ENCODE measurements around the gene MBIP.

DNA sequence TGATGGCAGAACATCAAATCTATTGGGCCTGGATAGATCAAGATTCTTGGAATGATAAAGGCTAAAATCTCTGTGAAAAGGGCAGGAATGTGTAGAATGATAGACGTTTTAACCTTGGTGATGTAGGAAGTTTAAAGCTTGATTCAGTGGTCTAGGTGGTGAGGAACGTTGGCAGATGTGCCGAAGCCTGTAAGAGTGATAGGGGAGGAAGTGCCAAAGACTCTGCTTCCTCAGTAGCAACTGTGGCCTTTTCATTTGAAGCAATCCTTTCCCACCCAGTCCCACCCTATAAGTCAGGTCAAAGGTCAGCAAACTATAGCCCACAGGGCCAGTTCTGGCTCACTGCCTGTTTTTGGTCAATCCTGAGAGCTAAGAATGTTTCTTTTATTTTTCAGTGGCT lies 62.2 kb downstream of the MBIP start:
- TF ChIP-seq, protein P1, sequence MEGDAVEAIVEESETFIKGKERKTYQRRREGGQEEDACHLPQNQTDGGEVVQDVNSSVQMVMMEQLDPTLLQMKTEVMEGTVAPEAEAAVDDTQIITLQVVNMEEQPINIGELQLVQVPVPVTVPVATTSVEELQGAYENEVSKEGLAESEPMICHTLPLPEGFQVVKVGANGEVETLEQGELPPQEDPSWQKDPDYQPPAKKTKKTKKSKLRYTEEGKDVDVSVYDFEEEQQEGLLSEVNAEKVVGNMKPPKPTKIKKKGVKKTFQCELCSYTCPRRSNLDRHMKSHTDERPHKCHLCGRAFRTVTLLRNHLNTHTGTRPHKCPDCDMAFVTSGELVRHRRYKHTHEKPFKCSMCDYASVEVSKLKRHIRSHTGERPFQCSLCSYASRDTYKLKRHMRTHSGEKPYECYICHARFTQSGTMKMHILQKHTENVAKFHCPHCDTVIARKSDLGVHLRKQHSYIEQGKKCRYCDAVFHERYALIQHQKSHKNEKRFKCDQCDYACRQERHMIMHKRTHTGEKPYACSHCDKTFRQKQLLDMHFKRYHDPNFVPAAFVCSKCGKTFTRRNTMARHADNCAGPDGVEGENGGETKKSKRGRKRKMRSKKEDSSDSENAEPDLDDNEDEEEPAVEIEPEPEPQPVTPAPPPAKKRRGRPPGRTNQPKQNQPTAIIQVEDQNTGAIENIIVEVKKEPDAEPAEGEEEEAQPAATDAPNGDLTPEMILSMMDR (IDR thresholded peaks at IDR 0.05) = no peak
- no peak for TF ChIP-seq POLR2A (IDR thresholded peaks at IDR 0.05)
